HL-60 (cell line): ENCODE results near the gene REEP1.

Experiments
- CTCF ChIP-seq: IDR thresholded peaks from one replicate; pipeline ENCODE4 v1.5.1; 2011; ENCODE audit warnings: low read length, control low read depth, inconsistent platforms; ENCODE audit not compliant: insufficient read depth
- GABPA ChIP-seq: IDR thresholded peaks from 2 replicates; pipeline ENCODE4 v1.6.1; 2012; ENCODE audit warnings: low read depth
- POLR2AphosphoS5 ChIP-seq: IDR thresholded peaks from 2 replicates; pipeline ENCODE4 v1.6.1; 2012; ENCODE audit warnings: low read depth

DNA sequence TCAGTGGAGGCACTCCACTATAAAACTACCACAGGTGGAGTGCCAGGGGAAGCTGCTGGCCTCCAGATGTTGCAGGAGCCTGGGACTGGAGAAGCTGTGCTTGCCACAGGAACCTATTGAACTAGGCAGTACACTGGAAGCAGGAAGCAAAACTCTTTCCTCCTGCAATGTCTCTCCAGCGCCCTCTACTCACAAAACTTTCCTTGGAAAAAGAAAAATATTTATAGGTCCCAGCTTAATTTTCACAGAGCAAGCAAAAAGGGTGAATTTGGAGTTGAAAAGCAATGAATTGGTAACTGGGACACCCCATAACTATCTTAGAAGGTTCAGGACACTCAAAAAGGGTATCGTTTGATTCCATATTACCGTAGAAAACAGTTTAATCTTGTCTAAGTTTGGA, 33.2 kb upstream of the REEP1 start:
- TF ChIP-seq CTCF (no peak), POLR2AphosphoS5 (no peak), GABPA (no peak)
